Suprapubic skin (tissue), 4 donors: ENCODE measurements around the gene RIPOR3.

Experiments
- EP300 ChIP-seq: sonication (generic); formaldehyde crosslinking; IDR thresholded peaks from one replicate; pipeline ENCODE4 v1.6.1; 2017; ENCODE audit warnings: antibody characterized with exemption
- POLR2A ChIP-seq, 2 donors: fragments of 450-650 bp; IDR thresholded peaks; one replicate each; pipeline ENCODE4 v1.6.1; 2017; ENCODE audit warnings: antibody characterized with exemption in 2 of 2, mild to moderate bottlenecking in 2 of 2, moderate library complexity in 2 of 2
- POLR2AphosphoS5 ChIP-seq, 3 donors: sonication (generic); formaldehyde crosslinking; IDR thresholded peaks; one replicate each; pipeline ENCODE4 v1.6.1; 2017; ENCODE audit warnings: antibody characterized with exemption in 3 of 3
- TF ChIP-seq, protein P1 (sequence below), 2 donors: fragments of 200-600 bp in 1 of 2; fragments of 450-650 bp in 1 of 2; sonication (generic) in 1 of 2; IDR thresholded peaks; one replicate each; pipeline ENCODE4 v1.5.1; 2016 to 2019; ENCODE audit warnings: antibody characterized with exemption in 2 of 2, mild to moderate bottlenecking in 1 of 2, moderate library complexity in 1 of 2

- TF ChIP-seq, protein P1, sequence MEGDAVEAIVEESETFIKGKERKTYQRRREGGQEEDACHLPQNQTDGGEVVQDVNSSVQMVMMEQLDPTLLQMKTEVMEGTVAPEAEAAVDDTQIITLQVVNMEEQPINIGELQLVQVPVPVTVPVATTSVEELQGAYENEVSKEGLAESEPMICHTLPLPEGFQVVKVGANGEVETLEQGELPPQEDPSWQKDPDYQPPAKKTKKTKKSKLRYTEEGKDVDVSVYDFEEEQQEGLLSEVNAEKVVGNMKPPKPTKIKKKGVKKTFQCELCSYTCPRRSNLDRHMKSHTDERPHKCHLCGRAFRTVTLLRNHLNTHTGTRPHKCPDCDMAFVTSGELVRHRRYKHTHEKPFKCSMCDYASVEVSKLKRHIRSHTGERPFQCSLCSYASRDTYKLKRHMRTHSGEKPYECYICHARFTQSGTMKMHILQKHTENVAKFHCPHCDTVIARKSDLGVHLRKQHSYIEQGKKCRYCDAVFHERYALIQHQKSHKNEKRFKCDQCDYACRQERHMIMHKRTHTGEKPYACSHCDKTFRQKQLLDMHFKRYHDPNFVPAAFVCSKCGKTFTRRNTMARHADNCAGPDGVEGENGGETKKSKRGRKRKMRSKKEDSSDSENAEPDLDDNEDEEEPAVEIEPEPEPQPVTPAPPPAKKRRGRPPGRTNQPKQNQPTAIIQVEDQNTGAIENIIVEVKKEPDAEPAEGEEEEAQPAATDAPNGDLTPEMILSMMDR (IDR thresholded peaks at IDR 0.05) = no peak
- TF ChIP-seq POLR2A (IDR thresholded peaks at IDR 0.05) (no peak), EP300 (no peak), POLR2AphosphoS5 (IDR thresholded peaks at IDR 0.05) (no peak)
Measured at GRCh38 chr20:50627747-50628146, 63.6 kb downstream of the RIPOR3 start.
